SK-N-SH (cell line): ENCODE measurements around the gene HDAC2. TPM values are rescaled to one million over a fixed set of nuclear protein-coding genes. Genes with fewer than 3 reads are reported as not detected.

Experiments
- CTCF ChIA-PET: fragments of 300-600, 350-600 bp; formaldehyde crosslinking; extraction: SDS; loops from one replicate; lab custom pipeline; 2021; lab: Yijun Ruan, JAX
- POLR2A ChIA-PET: fragments of 350-600 bp; sonication (Branson Sonifier 250); formaldehyde crosslinking; extraction: SDS; loops from one replicate; lab custom pipeline; 2020; ENCODE audit warnings: antibody characterized with exemption, inconsistent platforms; lab: Yijun Ruan, JAX
- DNase-seq: peaks from one replicate; pipeline ENCODE4 v3.0.0; 2012
- H2AFZ ChIP-seq: fragments of 200-600 bp; sonication (generic); 2 replicates; pipeline ENCODE4 v1.8.1; 2016; ENCODE audit warnings: antibody characterized with exemption, mild to moderate bottlenecking, low read depth
- H3F3A ChIP-seq: fragments of 200-600 bp; sonication (generic); replicated peaks from 2 replicates; pipeline ENCODE3; 2016; ENCODE audit warnings: antibody characterized with exemption, mild to moderate bottlenecking; ENCODE audit not compliant: insufficient read depth
- H3K27ac ChIP-seq, 2 experiments: fragments of 200-500 bp in 1 of 2; fragments of 200-600 bp in 1 of 2; sonication (Bioruptor generic) in 1 of 2; sonication (generic), shearing (Covaris generic) in 1 of 2; 2 replicates each; pipeline versions ENCODE4 v1.5.1 to v1.6.1; 2014 to 2016; ENCODE audit warnings: low read depth in 2 of 2, inconsistent platforms in 1 of 2, low read length in 1 of 2, mild to moderate bottlenecking in 1 of 2, mixed read lengths in 1 of 2
- H3K27me3 ChIP-seq: fragments of 200-600 bp; sonication (generic), shearing (Covaris generic); 2 replicates; pipeline ENCODE4 v1.6.1; 2016; ENCODE audit warnings: mixed run types; ENCODE audit not compliant: insufficient read depth
- H3K36me3 ChIP-seq, 2 experiments: fragments of 200-500 bp in 1 of 2; fragments of 200-600 bp in 1 of 2; sonication (Bioruptor generic) in 1 of 2; sonication (generic) in 1 of 2; replicated peaks in 1 of 2; 2 replicates each; pipeline versions ENCODE3 to v1.5.1; 2014 to 2016; ENCODE audit warnings: low read length in 1 of 2, mild to moderate bottlenecking in 1 of 2; ENCODE audit not compliant: insufficient read depth in 2 of 2, control insufficient read depth in 1 of 2
- H3K4me1 ChIP-seq, 2 experiments: fragments of 200-500 bp in 1 of 2; fragments of 200-600 bp in 1 of 2; sonication (Bioruptor generic) in 1 of 2; sonication (generic), shearing (Covaris generic) in 1 of 2; 2 replicates each; pipeline versions ENCODE4 v1.5.1 to v1.6.1; 2014 to 2016; ENCODE audit warnings: low read depth in 1 of 2, low read length in 1 of 2, mixed run types in 1 of 2; ENCODE audit not compliant: insufficient read depth in 2 of 2, control insufficient read depth in 1 of 2
- H3K4me2 ChIP-seq: fragments of 200-600 bp; sonication (generic), shearing (Covaris generic); 2 replicates; pipeline ENCODE4 v1.6.1; 2017; ENCODE audit warnings: mixed run types
- H3K4me3 ChIP-seq, 2 experiments: fragments of 200-500 bp in 1 of 2; fragments of 200-600 bp in 1 of 2; sonication (Bioruptor generic) in 1 of 2; sonication (generic), shearing (Covaris generic) in 1 of 2; 2 replicates each; pipeline versions ENCODE4 v1.5.1 to v1.8.1; 2014 to 2016; ENCODE audit warnings: low read depth in 2 of 2, inconsistent platforms in 1 of 2, low read length in 1 of 2, mild to moderate bottlenecking in 1 of 2, mixed read lengths in 1 of 2, moderate library complexity in 1 of 2
- H3K79me2 ChIP-seq: fragments of 200-600 bp; sonication (generic); 2 replicates; pipeline ENCODE4 v1.8.1; 2017; ENCODE audit warnings: mild to moderate bottlenecking; ENCODE audit not compliant: insufficient read depth
- H3K9ac ChIP-seq: fragments of 200-600 bp; sonication (generic); 2 replicates; pipeline ENCODE4 v1.6.1; 2017; ENCODE audit warnings: mixed run types
- H3K9me2 ChIP-seq: fragments of 200-600 bp; sonication (generic); 2 replicates; pipeline ENCODE4 v1.6.1; 2017; ENCODE audit warnings: mixed run types
- H3K9me3 ChIP-seq: fragments of 200-600 bp; sonication (generic); 2 replicates; pipeline ENCODE4 v1.6.1; 2017; ENCODE audit warnings: mixed run types, mild to moderate bottlenecking, moderate library complexity
- H4K20me1 ChIP-seq: fragments of 200-600 bp; sonication (generic); 2 replicates; pipeline ENCODE4 v1.6.1; 2017; ENCODE audit warnings: mild to moderate bottlenecking, mixed run types; ENCODE audit not compliant: insufficient read depth
- EP300 ChIP-seq, 2 experiments: IDR thresholded peaks; 2 replicates each; pipeline versions ENCODE4 v1.4.0 to v1.6.1; 2012; ENCODE audit warnings: borderline replicate concordance in 1 of 2, low read depth in 1 of 2, low read length in 1 of 2
- FOXJ3 ChIP-seq: sonication (generic); formaldehyde crosslinking; IDR thresholded peaks from 2 replicates; pipeline ENCODE4 v1.5.1; 2020; ENCODE audit warnings: mild to moderate bottlenecking, missing genetic modification reagents
- GATA2 ChIP-seq: sonication (generic); formaldehyde crosslinking; IDR thresholded peaks from 2 replicates; pipeline ENCODE4 v1.5.0; 2020; ENCODE audit warnings: mild to moderate bottlenecking, missing genetic modification reagents
- JUND ChIP-seq: IDR thresholded peaks from 2 replicates; pipeline ENCODE4 v1.4.0; 2012
- PBX3 ChIP-seq: IDR thresholded peaks from 2 replicates; pipeline ENCODE4; 2012
- POLR2AphosphoS5 ChIP-seq: IDR thresholded peaks from 2 replicates; pipeline ENCODE4 v1.6.1; 2012; ENCODE audit warnings: low read depth, low read length
- REST ChIP-seq: IDR thresholded peaks from 2 replicates; pipeline ENCODE4 v1.6.1; 2012; ENCODE audit warnings: mild to moderate bottlenecking, low read depth, low read length, moderate library complexity
- RFX5 ChIP-seq: IDR thresholded peaks from 2 replicates; pipeline ENCODE4 v1.6.1; 2012; ENCODE audit warnings: mild to moderate bottlenecking, improper control_type of control experiment, low read length
- SMC3 ChIP-seq: IDR thresholded peaks from 2 replicates; pipeline ENCODE4 v1.6.1; 2012; ENCODE audit warnings: low read depth, low read length, improper control_type of control experiment
- WGBS: methylation state at CpG from one replicate; pipeline ENCODE4 v1.1.6; 2017; ENCODE audit warnings: low lambda C conversion rate; 5-methylcytosine and 5-hydroxymethylcytosine counted together
- polyA plus RNA-seq, 3 experiments: library from polyadenylated mRNA; depleted of rRNA; stranded (reverse); fragments of >200 nt; gene quantifications; 2 replicates each; pipeline ENCODE4 v1.2.3, GENCODE V29; 2012
- TF ChIP-seq, protein P1 (sequence below): IDR thresholded peaks from 2 replicates; pipeline ENCODE4 v1.4.0; 2012; ENCODE audit warnings: low read depth
- TF ChIP-seq, protein P2 (sequence below): fragments of 150-350 bp; IDR thresholded peaks from 2 replicates; pipeline ENCODE4 v1.6.1; 2016; ENCODE audit warnings: mild to moderate bottlenecking, low read depth, low read length
- TF ChIP-seq, protein P3 (sequence below): IDR thresholded peaks from 2 replicates; pipeline ENCODE4 v1.4.0; 2012; ENCODE audit warnings: low read depth, borderline replicate concordance

Gene HDAC2
- polyA plus RNA-seq, 1 of the 3 experiments (the other 2 are of a cell fraction), result 90.4 TPM

GRCh38 chr6:113954653-113955052, 16.3 kb downstream of the HDAC2 start:
- H3K4me1 ChIP-seq, result no peaks in the 10 kb centered on the region; a peak in 1 of 4 replicates
- H4K20me1 ChIP-seq, result peaks cover 5% of the 10 kb centered on the region
- CTCF ChIA-PET, result no interaction called here
- H3K4me2 ChIP-seq, result no peak overlapping the region
- peaks cover 8% of the 10 kb centered on the region for H3F3A ChIP-seq
- TF ChIP-seq, protein P1, sequence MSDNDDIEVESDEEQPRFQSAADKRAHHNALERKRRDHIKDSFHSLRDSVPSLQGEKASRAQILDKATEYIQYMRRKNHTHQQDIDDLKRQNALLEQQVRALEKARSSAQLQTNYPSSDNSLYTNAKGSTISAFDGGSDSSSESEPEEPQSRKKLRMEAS, result no peak
- TF ChIP-seq PBX3 (no peak), GATA2 (CRISPR knock-in tag) (no peak), SMC3 (no peak), JUND (no peak), POLR2AphosphoS5 (no peak), EP300 (IDR thresholded peaks at IDR 0.05; ENCODE audit: borderline replicate concordance in 1 of 2, low read depth in 1 of 2, low read length in 1 of 2) (no peak), FOXJ3 (CRISPR knock-in tag) (no peak), REST (no peak)
- TF ChIP-seq, protein P2, sequence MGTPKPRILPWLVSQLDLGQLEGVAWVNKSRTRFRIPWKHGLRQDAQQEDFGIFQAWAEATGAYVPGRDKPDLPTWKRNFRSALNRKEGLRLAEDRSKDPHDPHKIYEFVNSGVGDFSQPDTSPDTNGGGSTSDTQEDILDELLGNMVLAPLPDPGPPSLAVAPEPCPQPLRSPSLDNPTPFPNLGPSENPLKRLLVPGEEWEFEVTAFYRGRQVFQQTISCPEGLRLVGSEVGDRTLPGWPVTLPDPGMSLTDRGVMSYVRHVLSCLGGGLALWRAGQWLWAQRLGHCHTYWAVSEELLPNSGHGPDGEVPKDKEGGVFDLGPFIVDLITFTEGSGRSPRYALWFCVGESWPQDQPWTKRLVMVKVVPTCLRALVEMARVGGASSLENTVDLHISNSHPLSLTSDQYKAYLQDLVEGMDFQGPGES, result no peak
- DNase-seq, result no peak
- H3K9me2 ChIP-seq, result no peaks in the 10 kb centered on the region
- no peaks in the 10 kb centered on the region for H3K9me3 ChIP-seq
- no peak overlapping the region for H2AFZ ChIP-seq
- no peak overlapping the region for H3K27ac ChIP-seq
- WGBS, result 81% methylated on average over 1 of the region's 1 CpG
- no peaks in the 10 kb centered on the region for H3K27me3 ChIP-seq
- H3K36me3 ChIP-seq, result peaks cover 71 to 83% of the 10 kb centered on the region in 2 experiments
- H3K4me3 ChIP-seq, result no peak overlapping the region
- POLR2A ChIA-PET, result no interaction called here
- no peak overlapping the region for H3K9ac ChIP-seq
- H3K79me2 ChIP-seq, result peaks cover 68% of the 10 kb centered on the region

DNA sequence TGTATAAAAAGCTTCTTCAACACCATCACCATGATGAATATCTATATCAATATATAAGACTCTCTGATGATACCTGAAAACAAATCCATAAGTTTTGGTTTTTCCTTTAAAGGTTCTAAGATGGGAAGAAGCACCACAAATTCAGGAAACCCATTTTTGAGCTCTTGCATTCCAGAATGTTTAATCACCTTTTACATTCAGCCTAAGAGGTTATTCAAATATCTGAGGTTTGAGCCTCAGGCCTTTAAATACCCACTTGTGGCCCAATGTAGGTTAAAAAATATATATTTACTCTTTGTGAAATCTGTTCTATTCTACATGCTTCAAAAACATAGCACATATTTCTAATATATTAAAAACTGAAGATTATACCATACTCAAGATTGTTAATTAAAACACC, 17.6 kb downstream of the HDAC2 start:
- H3K27me3 ChIP-seq, result no peaks in the 10 kb centered on the region
- H4K20me1 ChIP-seq, result no peaks in the 10 kb centered on the region
- POLR2A ChIA-PET, result no interaction called here
- H3K4me1 ChIP-seq, result no peaks in the 10 kb centered on the region; a peak in 1 of 4 replicates
- H3K79me2 ChIP-seq, result peaks cover 61% of the 10 kb centered on the region
- H2AFZ ChIP-seq, result no peak overlapping the region
- no peak overlapping the region for H3K9ac ChIP-seq
- CTCF ChIA-PET, result interaction anchor here (1.5 kb wide), 1 partner anchor 17 kb away, joined by 5 read pairs; no protein-coding TSS in a partner anchor
- no peaks in the 10 kb centered on the region for H3K9me2 ChIP-seq
- no peak overlapping the region for H3K4me2 ChIP-seq
- H3K9me3 ChIP-seq, result no peaks in the 10 kb centered on the region
- peaks cover 65 to 78% of the 10 kb centered on the region in 2 experiments for H3K36me3 ChIP-seq
- H3K27ac ChIP-seq, result no peak overlapping the region
- TF ChIP-seq, protein P3, sequence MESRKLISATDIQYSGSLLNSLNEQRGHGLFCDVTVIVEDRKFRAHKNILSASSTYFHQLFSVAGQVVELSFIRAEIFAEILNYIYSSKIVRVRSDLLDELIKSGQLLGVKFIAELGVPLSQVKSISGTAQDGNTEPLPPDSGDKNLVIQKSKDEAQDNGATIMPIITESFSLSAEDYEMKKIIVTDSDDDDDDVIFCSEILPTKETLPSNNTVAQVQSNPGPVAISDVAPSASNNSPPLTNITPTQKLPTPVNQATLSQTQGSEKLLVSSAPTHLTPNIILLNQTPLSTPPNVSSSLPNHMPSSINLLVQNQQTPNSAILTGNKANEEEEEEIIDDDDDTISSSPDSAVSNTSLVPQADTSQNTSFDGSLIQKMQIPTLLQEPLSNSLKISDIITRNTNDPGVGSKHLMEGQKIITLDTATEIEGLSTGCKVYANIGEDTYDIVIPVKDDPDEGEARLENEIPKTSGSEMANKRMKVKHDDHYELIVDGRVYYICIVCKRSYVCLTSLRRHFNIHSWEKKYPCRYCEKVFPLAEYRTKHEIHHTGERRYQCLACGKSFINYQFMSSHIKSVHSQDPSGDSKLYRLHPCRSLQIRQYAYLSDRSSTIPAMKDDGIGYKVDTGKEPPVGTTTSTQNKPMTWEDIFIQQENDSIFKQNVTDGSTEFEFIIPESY, result no peak
- TF ChIP-seq RFX5, result no peak
- H3K4me3 ChIP-seq, result no peak overlapping the region
- no peak for DNase-seq
- H3F3A ChIP-seq, result peaks cover 17% of the 10 kb centered on the region
